K562 (cell line): ENCODE data around the gene NUP210. TPM values are rescaled to one million over a fixed set of nuclear protein-coding genes. Genes with fewer than 3 reads are reported as not detected.
A peak's percentile ranks its signal among the peaks of the same experiment; 100 is the strongest.

Experiments used
- ATAC-seq: fragments of 200-7000 bp; cut with Tn5 transposase; 3 replicates; pipeline ENCODE4 v1.9.1; 2020; ENCODE audit warnings: moderate library complexity
- BruUV-seq: library from RNA; stranded (reverse); fragments of 400-500 nt; replicated peaks from 2 replicates; lab custom pipeline; 2021; lab: Mats Ljungman, UMichigan
- CTCF ChIA-PET: fragments of 300-600 bp; formaldehyde crosslinking; extraction: SDS; loops from one replicate; lab custom pipeline; 2021; ENCODE audit warnings: low intra/inter-chr PET ratio; lab: Yijun Ruan, JAX
- POLR2A ChIA-PET: fragments of 300-600, 350-650 bp; sonication (Branson Sonifier 250); formaldehyde crosslinking; extraction: SDS; loops from one replicate; lab custom pipeline; 2021; ENCODE audit warnings: antibody characterized with exemption, inconsistent platforms; lab: Yijun Ruan, JAX
- DNase-seq, 4 experiments: peaks; one replicate each; pipeline versions ENCODE4 v3.0.0 to v3.0.0-alpha.2; 2011 to 2018; ENCODE audit warnings: low spot score in 3 of 4, mixed read lengths in 3 of 4; ENCODE audit errors: extremely low read depth in 1 of 4
- FAIRE-seq: peaks from 2 replicates; lab custom pipeline; 2011; peaks lifted over from hg19 to GRCh38; lab: Jason Lieb, UNC
- H2AFZ ChIP-seq: 2 replicates; pipeline ENCODE4 v1.6.0; 2011; ENCODE audit warnings: low read depth, low read length, control low read depth, inconsistent platforms
- H3K27ac ChIP-seq: fragments of 200-600 bp; 3 replicates; pipeline ENCODE4 v1.8.0; 2011; ENCODE audit warnings: low read depth, mild to moderate bottlenecking, control low read depth, inconsistent platforms, low read length, moderate library complexity, mixed read lengths; ENCODE audit errors: extremely low read depth
- H3K27me3 ChIP-seq, 2 experiments: fragments of 300-600 bp in 1 of 2; 2 replicates in 1 of 2; 3 replicates in 1 of 2; pipeline versions ENCODE4 v1.6.0 to v1.8.0; 2011; ENCODE audit warnings: inconsistent platforms in 2 of 2, low read length in 2 of 2, mild to moderate bottlenecking in 1 of 2, mixed read lengths in 1 of 2, moderate library complexity in 1 of 2; ENCODE audit not compliant: control insufficient read depth in 2 of 2, insufficient read depth in 2 of 2
- H3K36me3 ChIP-seq: fragments of 300-600 bp; 3 replicates; pipeline ENCODE4 v1.8.0; 2011; ENCODE audit warnings: mild to moderate bottlenecking, low read length, inconsistent platforms; ENCODE audit not compliant: control insufficient read depth, insufficient read depth
- H3K4me1 ChIP-seq, 2 experiments: fragments of 200-600 bp in 1 of 2; replicated peaks in 1 of 2; 2 replicates in 1 of 2; 3 replicates in 1 of 2; pipeline versions ENCODE4 v1.5.1 to v1.8.0; 2011; ENCODE audit warnings: inconsistent platforms in 2 of 2, low read length in 2 of 2, mild to moderate bottlenecking in 1 of 2, mixed read lengths in 1 of 2, moderate library complexity in 1 of 2; ENCODE audit not compliant: control insufficient read depth in 2 of 2, insufficient read depth in 2 of 2
- H3K4me2 ChIP-seq: 2 replicates; pipeline ENCODE4 v1.6.1; 2011; ENCODE audit warnings: low read length, control low read depth, inconsistent platforms, mixed read lengths; ENCODE audit not compliant: insufficient read depth
- H3K4me3 ChIP-seq: fragments of 200-600 bp; sonication (generic), shearing (Covaris generic); 2 replicates; pipeline ENCODE4 v1.5.1; 2016; ENCODE audit warnings: control low read depth, inconsistent platforms
- H3K79me2 ChIP-seq: fragments of 200-600 bp; 3 replicates; pipeline ENCODE4 v1.8.0; 2011; ENCODE audit warnings: low read length, inconsistent platforms; ENCODE audit not compliant: control insufficient read depth, insufficient read depth
- H3K9ac ChIP-seq, 2 experiments: 2 replicates each; pipeline versions ENCODE4 v1.6.0 to v1.6.1; 2011; ENCODE audit warnings: low read depth in 2 of 2, low read length in 2 of 2, control low read depth in 1 of 2, inconsistent platforms in 1 of 2, mild to moderate bottlenecking in 1 of 2, mixed read lengths in 1 of 2; ENCODE audit not compliant: insufficient read depth in 1 of 2
- H3K9me1 ChIP-seq: one replicate; pipeline ENCODE4 v1.6.0; 2011; ENCODE audit warnings: inconsistent platforms, mild to moderate bottlenecking, low read length, moderate library complexity; ENCODE audit not compliant: control insufficient read depth, insufficient read depth
- H3K9me3 ChIP-seq: replicated peaks from 2 replicates; pipeline ENCODE4 v1.5.1; 2011; ENCODE audit warnings: low read depth, low read length, inconsistent platforms; ENCODE audit not compliant: control insufficient read depth, insufficient read depth
- H4K20me1 ChIP-seq: replicated peaks from 2 replicates; pipeline ENCODE4 v1.6.1; 2011; ENCODE audit warnings: low read length, inconsistent platforms, mixed read lengths; ENCODE audit not compliant: control insufficient read depth, insufficient read depth
- ELF4 ChIP-seq: fragments of 450-650 bp; formaldehyde crosslinking; IDR thresholded peaks from 2 replicates; pipeline ENCODE4 v1.4.0; 2022; ENCODE audit warnings: missing genetic modification characterization
- FOXK1 ChIP-seq: sonication (generic); formaldehyde crosslinking; IDR thresholded peaks from 2 replicates; pipeline ENCODE4 v1.8.0; 2022; ENCODE audit warnings: missing genetic modification reagents, mild to moderate bottlenecking, borderline replicate concordance
- LCOR ChIP-seq: sonication (generic); formaldehyde crosslinking; IDR thresholded peaks from 2 replicates; pipeline ENCODE4 v1.8.0; 2022; ENCODE audit warnings: mild to moderate bottlenecking, missing genetic modification reagents
- MBD1 ChIP-seq: fragments of 250-450 bp; sonication (Bioruptor Pico); IDR thresholded peaks from 2 replicates; pipeline ENCODE4 v1.8.0; 2022; ENCODE audit warnings: inconsistent platforms
- NR2C2 ChIP-seq, 2 experiments: fragments of 200-800 bp in 1 of 2; sonication (Bioruptor generic) in 1 of 2; sonication (generic) in 1 of 2; formaldehyde crosslinking in 1 of 2; IDR thresholded peaks; 2 replicates each; pipeline versions ENCODE4 v1.6.1 to v1.8.0; 2016 to 2022; ENCODE audit warnings: mild to moderate bottlenecking in 1 of 2, missing compliant biosample characterization in 1 of 2, missing genetic modification characterization in 1 of 2, missing genetic modification reagents in 1 of 2
- POLR2G ChIP-seq: fragments of 200-400 bp; formaldehyde crosslinking; IDR thresholded peaks from 2 replicates; pipeline ENCODE4 v1.6.1; 2017; ENCODE audit warnings: low read depth, mild to moderate bottlenecking, antibody characterized with exemption, low read length, moderate library complexity
- RBM22 ChIP-seq: fragments of 200-400 bp; formaldehyde crosslinking; IDR thresholded peaks from 2 replicates; pipeline ENCODE4 v1.6.1; 2018; ENCODE audit warnings: low read length, low read depth; ENCODE audit not compliant: poor library complexity, severe bottlenecking
- WGBS: fragments of 100-300 bp; shearing (Covaris generic); methylation state at CpG from one replicate; pipeline ENCODE4 v1.1.6; 2016; ENCODE audit warnings: low coverage, mixed read lengths; ENCODE audit not compliant: insufficient coverage; ENCODE audit errors: missing lambda C conversion rate; 5-methylcytosine and 5-hydroxymethylcytosine counted together
- in situ Hi-C: fragments of 300-500 bp; cut with MboI; formaldehyde crosslinking; loops from 4 replicates; pipeline ENCODE4 v1.15.0; 2018; ENCODE audit warnings: inconsistent platforms, mixed read lengths
- intact Hi-C: fragments of 100-400 bp; cut with micrococcal nuclease; formaldehyde crosslinking; loops from 2 replicates; pipeline ENCODE4 v1.14.2; 2022
- polyA plus RNA-seq, 8 experiments: library from polyadenylated mRNA; depleted of rRNA in 4 of 8; stranded (reverse) in 5 of 8; unstranded in 3 of 8; fragments of >200 nt; fragmentation: Nextera tagmentation in 2 of 8; fragmentation: Illumina TruSeq in 1 of 8; extraction: Ambion mirVana in 2 of 8; extraction: Trizol in 1 of 8; gene quantifications; 2 replicates each; pipeline versions ENCODE4 v1.2.1 to v1.2.3, GENCODE V29; 2011 to 2014; ENCODE audit warnings: inconsistent platforms in 1 of 8, missing spikeins in 1 of 8
- total RNA-seq, 7 experiments: library from RNA; depleted of rRNA in 6 of 7; stranded (reverse); fragments of >200 nt in 6 of 7; fragmentation: Illumina TruSeq in 2 of 7; extraction: Trizol in 2 of 7; gene quantifications; 2 replicates each; pipeline versions ENCODE4 v1.2.1 to v1.2.3, GENCODE V29; 2011 to 2021; ENCODE audit warnings: low replicate concordance in 1 of 7

The NUP210 gene
- total and polyA plus RNA-seq, 9 of the 15 experiments (the other 6 are each of a cell fraction or from before 2014, with no cell fraction given) = 1.2 to 138 (median 44.0) TPM

- H3K36me3 ChIP-seq = peaks cover 99% of the 10 kb centered on the region
These were observed 61.5 kb downstream of the NUP210 start for GRCh38 chr3:13358643-13359042.

GRCh38 chr3:13358051-13358450 is 62.1 kb downstream of the NUP210 start:
- ChIA-PET POLR2A (interaction anchor here (0.7 to 1.1 kb wide), 3 partner anchors 11 to 508 kb away, joined by 3 to 4 read pairs (median 4); no protein-coding TSS in a partner anchor), CTCF (no interaction called here)
- no peak for DNase-seq
- H3K27me3 ChIP-seq = no peaks in the 10 kb centered on the region
- ATAC-seq = no peak
- H4K20me1 ChIP-seq = no peaks in the 10 kb centered on the region; the same call in none of the 2 replicates
- H3K9ac ChIP-seq = no peak overlapping the region
- no TSS peak for BruUV-seq
- 87% methylated on average over 18 of the region's 18 CpGs for WGBS
- no peak overlapping the region for H3K27ac ChIP-seq
- in situ Hi-C loops (no loop called here), intact Hi-C loops (no loop called here)
- no peak for TF ChIP-seq MBD1
- TF ChIP-seq POLR2G = peak; percentile 58
- peak; percentile 76 for TF ChIP-seq RBM22
- peaks cover 8 to 14% of the 10 kb centered on the region in 2 experiments for H3K4me1 ChIP-seq
- H2AFZ ChIP-seq = no peak overlapping the region
- no peak overlapping the region for H3K4me3 ChIP-seq
- peaks cover 4% of the 10 kb centered on the region for H3K9me1 ChIP-seq
- no peak for FAIRE-seq
- H3K9me3 ChIP-seq = no peaks in the 10 kb centered on the region
- peaks cover 99% of the 10 kb centered on the region for H3K36me3 ChIP-seq
- H3K4me2 ChIP-seq = no peak overlapping the region
- no peaks in the 10 kb centered on the region for H3K79me2 ChIP-seq

More at GRCh38 chr3:13358643-13359042, 61.5 kb downstream of the NUP210 start:
- TF ChIP-seq LCOR (CRISPR knock-in tag) = no peak
- no peak for TF ChIP-seq FOXK1
- 0 out of 2 replicates have a peak, but pooled peaks have one; percentile 2 for TF ChIP-seq NR2C2 (CRISPR knock-in tag; IDR thresholded peaks at IDR 0.05)
- TF ChIP-seq NR2C2 (tag; IDR thresholded peaks at IDR 0.05) = no peak
- TF ChIP-seq ELF4 (CRISPR knock-in tag) = no peak
- no peak overlapping the region for H2AFZ ChIP-seq
- no peak overlapping the region for H3K9ac ChIP-seq
- H3K27ac ChIP-seq = no peak overlapping the region
- no peak for FAIRE-seq
- intact Hi-C loops (no loop called here), in situ Hi-C loops (no loop called here)
- peaks cover 2 to 8% of the 10 kb centered on the region in 2 experiments for H3K4me1 ChIP-seq
- DNase-seq = no peak
- ChIA-PET CTCF (no interaction called here), POLR2A (interaction anchor here (0.7 kb wide), 1 partner anchor 508 kb away, joined by 3 read pairs; no protein-coding TSS in a partner anchor)
- no peaks in the 10 kb centered on the region for H3K27me3 ChIP-seq
- peaks cover 4% of the 10 kb centered on the region for H3K9me1 ChIP-seq
- no peak for ATAC-seq
- H3K9me3 ChIP-seq = no peaks in the 10 kb centered on the region
- no peaks in the 10 kb centered on the region for H3K79me2 ChIP-seq
- no peaks in the 10 kb centered on the region; the same call in none of the 2 replicates for H4K20me1 ChIP-seq
- 80% methylated on average over 7 of the region's 7 CpGs for WGBS
- no TSS peak for BruUV-seq
- no peak overlapping the region for H3K4me2 ChIP-seq
- H3K4me3 ChIP-seq = no peak overlapping the region
